Activated CD4-positive, alpha-beta T cell treated with anti-CD3 and anti-CD28 coated beads, Interleukin-2, amount 50 U/mL, for 24 hours (primary cell): ENCODE results near the gene ABHD12B.
A peak's percentile ranks its signal among the peaks of the same experiment; 100 is the strongest.

Experiments used
- DNase-seq, 2 donors: peaks; one replicate each; pipeline ENCODE4 v3.0.0-alpha.2; 2020; ENCODE audit warnings: low read depth in 1 of 2, low spot score in 1 of 2

ABHD12B gene

GRCh38 chr14:50839048-50839447 is 32.8 kb upstream of the ABHD12B start:
- DNase-seq, result no peak

- DNase-seq, result no peak
Measured at GRCh38 chr14:50839691-50840090, 32.2 kb upstream of the ABHD12B start.

GRCh38 chr14:50844391-50844790 is 27.5 kb upstream of the ABHD12B start:
- DNase-seq, result no peak

- no peak for DNase-seq
Measured at GRCh38 chr14:50845166-50845565, 26.7 kb upstream of the ABHD12B start.

- no peak for DNase-seq
Measured at GRCh38 chr14:50846226-50846880, 25.5 kb upstream of the ABHD12B start.

- no peak for DNase-seq
Measured at GRCh38 chr14:50853891-50854290, 18.0 kb upstream of the ABHD12B start.

- no peak for DNase-seq
Measured at GRCh38 chr14:50854521-50854920, 17.3 kb upstream of the ABHD12B start.

GRCh38 chr14:50855558-50855957 is 16.3 kb upstream of the ABHD12B start:
- no peak for DNase-seq

GRCh38 chr14:50856660-50857059 is 15.2 kb upstream of the ABHD12B start:
- no peak for DNase-seq

- DNase-seq, result no peak
Measured at GRCh38 chr14:50859296-50859624, 12.6 kb upstream of the ABHD12B start.

- peak; percentile 78 to 83 for DNase-seq
Measured at GRCh38 chr14:50860478-50861086, 11.3 kb upstream of the ABHD12B start.

GRCh38 chr14:50862036-50862570 is 9.8 kb upstream of the ABHD12B start:
- DNase-seq, result no peak

- no peak for DNase-seq
Measured at GRCh38 chr14:50864237-50864636, 7.6 kb upstream of the ABHD12B start.

- DNase-seq, result no peak
Measured at GRCh38 chr14:50864946-50865345, 6.9 kb upstream of the ABHD12B start.

- DNase-seq, result no peak
Measured at GRCh38 chr14:50865391-50866076, 6.3 kb upstream of the ABHD12B start.

GRCh38 chr14:50871228-50871627 is 625 bp upstream of the ABHD12B start:
- DNase-seq, result no peak

- no peak for DNase-seq
Measured at GRCh38 chr14:50874757-50875156, 2.9 kb downstream of the ABHD12B start.

- DNase-seq, result peak in 1 of 2 donors; percentile 62
Measured at GRCh38 chr14:50875359-50876070, 3.7 kb downstream of the ABHD12B start.

- no peak for DNase-seq
Measured at GRCh38 chr14:50882932-50883826, 11.3 kb downstream of the ABHD12B start.

GRCh38 chr14:50883827-50884197 is 12.0 kb downstream of the ABHD12B start:
- DNase-seq, result no peak

GRCh38 chr14:50887476-50887875 is 15.6 kb downstream of the ABHD12B start:
- DNase-seq, result no peak
